ENCODE measurements around the gene C4orf33.

GRCh38 chr4:129080129-129080528 is 15.8 kb upstream of the C4orf33 start:
- no peak for TF ChIP-seq CTCF (IDR thresholded peaks at IDR 0.05)
- no peak for TF ChIP-seq POLR2AphosphoS5 (IDR thresholded peaks at IDR 0.05)
- no peak for TF ChIP-seq POLR2A (IDR thresholded peaks at IDR 0.05)

All from breast epithelium (tissue), 3 donors.